GM23338 (cell line): ENCODE measurements around the gene ARHGAP10. TPM values are rescaled to one million over a fixed set of nuclear protein-coding genes. Genes with fewer than 3 reads are reported as not detected.

Source experiments
- ATAC-seq: fragments of 200-7000 bp; cut with Tn5 transposase; 3 replicates; pipeline ENCODE4 v1.9.1; 2020
- DNase-seq: peaks from one replicate; pipeline ENCODE4 v3.0.0-alpha.2; 2015; ENCODE audit warnings: low spot score
- H2AFZ ChIP-seq: fragments of 200-600 bp; sonication (generic); 2 replicates; pipeline ENCODE4 v1.8.0; 2016; ENCODE audit warnings: antibody characterized with exemption, mild to moderate bottlenecking, moderate library complexity
- H3F3A ChIP-seq: fragments of 200-600 bp; sonication (generic); replicated peaks from 2 replicates; pipeline ENCODE4 v1.8.0; 2017; ENCODE audit warnings: antibody characterized with exemption, mixed run types, low read depth
- H3K27ac ChIP-seq: fragments of 200-600 bp; sonication (generic); 2 replicates; pipeline ENCODE4 v1.6.1; 2016; ENCODE audit warnings: low read depth
- H3K27me3 ChIP-seq: fragments of 200-600 bp; sonication (generic); 2 replicates; pipeline ENCODE4 v1.8.0; 2016; ENCODE audit warnings: mild to moderate bottlenecking, mixed run types, moderate library complexity; ENCODE audit not compliant: insufficient read depth
- H3K36me3 ChIP-seq: fragments of 200-600 bp; sonication (generic); 2 replicates; pipeline ENCODE4 v1.8.0; 2016; ENCODE audit warnings: mild to moderate bottlenecking; ENCODE audit not compliant: insufficient read depth
- H3K4me1 ChIP-seq: fragments of 200-600 bp; sonication (generic); 2 replicates; pipeline ENCODE4 v1.8.0; 2016; ENCODE audit warnings: mild to moderate bottlenecking, moderate library complexity; ENCODE audit not compliant: insufficient read depth
- H3K4me2 ChIP-seq: fragments of 200-600 bp; sonication (generic); 2 replicates; pipeline ENCODE4 v1.7.1; 2017; ENCODE audit warnings: mixed run types
- H3K4me3 ChIP-seq: fragments of 200-600 bp; sonication (generic); 2 replicates; pipeline ENCODE4 v1.6.1; 2016; ENCODE audit warnings: mixed run types
- H3K79me2 ChIP-seq: fragments of 200-600 bp; sonication (generic); replicated peaks from 2 replicates; pipeline ENCODE4 v1.8.0; 2017; ENCODE audit warnings: mild to moderate bottlenecking; ENCODE audit not compliant: insufficient read depth
- H3K9me2 ChIP-seq: fragments of 200-600 bp; sonication (generic); 2 replicates; pipeline ENCODE4 v1.8.0; 2017; ENCODE audit not compliant: insufficient read depth
- H4K20me1 ChIP-seq: fragments of 200-600 bp; sonication (generic); replicated peaks from 2 replicates; pipeline ENCODE4 v1.8.0; 2017; ENCODE audit warnings: mild to moderate bottlenecking; ENCODE audit not compliant: insufficient read depth
- H3K27ac Mint-ChIP-seq: 2 replicates; pipeline ENCODE4 v1.8.0; 2020; ENCODE audit warnings: inconsistent platforms, mild to moderate bottlenecking, moderate library complexity, mixed read lengths
- H3K27me3 Mint-ChIP-seq: 3 replicates; pipeline ENCODE4 v1.8.0; 2022; ENCODE audit warnings: low read depth, mild to moderate bottlenecking, moderate library complexity, mixed read lengths, inconsistent platforms; ENCODE audit not compliant: insufficient read depth, poor library complexity
- H3K36me3 Mint-ChIP-seq: 3 replicates; pipeline ENCODE4 v1.8.0; 2021; ENCODE audit warnings: low read depth, mild to moderate bottlenecking, inconsistent platforms, moderate library complexity, mixed read lengths
- H3K4me1 Mint-ChIP-seq: 3 replicates; pipeline ENCODE4 v1.8.0; 2020; ENCODE audit warnings: mild to moderate bottlenecking, inconsistent platforms, mixed read lengths
- H3K4me3 Mint-ChIP-seq: 3 replicates; pipeline ENCODE4 v1.8.0; 2021; ENCODE audit warnings: moderate library complexity, mild to moderate bottlenecking, inconsistent platforms, mixed read lengths
- H3K9me3 Mint-ChIP-seq: 3 replicates; pipeline ENCODE4 v1.8.0; 2020; ENCODE audit warnings: moderate library complexity, mild to moderate bottlenecking, inconsistent platforms, mixed read lengths
- CREB1 ChIP-seq: fragments of 250-450 bp; sonication (Bioruptor Pico); IDR thresholded peaks from 2 replicates; pipeline ENCODE4 v1.5.0; 2020; ENCODE audit warnings: low read depth, mild to moderate bottlenecking, moderate library complexity
- CTCF ChIP-seq, 2 experiments: fragments of 200-600 bp in 1 of 2; sonication (generic) in 1 of 2; conservative IDR thresholded peaks; 2 replicates each; pipeline versions ENCODE4 v1.5.1 to v1.6.1; 2016 to 2017; ENCODE audit warnings: antibody characterized with exemption in 2 of 2, low read depth in 2 of 2, mild to moderate bottlenecking in 2 of 2, moderate library complexity in 1 of 2
- EZH2phosphoT487 ChIP-seq: fragments of 200-600 bp; sonication (generic); IDR thresholded peaks from one replicate; pipeline ENCODE4 v1.8.1; 2018; ENCODE audit warnings: antibody characterized with exemption; ENCODE audit not compliant: unreplicated experiment
- JUNB ChIP-seq: IDR thresholded peaks from one replicate; pipeline ENCODE4 v1.6.1; 2016; ENCODE audit warnings: antibody characterized with exemption; ENCODE audit not compliant: unreplicated experiment
- NANOG ChIP-seq: IDR thresholded peaks from 2 replicates; pipeline ENCODE4 v1.6.1; 2016; ENCODE audit warnings: antibody characterized with exemption, borderline replicate concordance
- POLR2AphosphoS5 ChIP-seq: IDR thresholded peaks from 2 replicates; pipeline ENCODE4 v1.6.1; 2016; ENCODE audit warnings: antibody characterized with exemption, low read depth
- polyA plus RNA-seq: library from polyadenylated mRNA; unstranded; fragments of >200 nt; fragmentation: Nextera tagmentation; extraction: Ambion mirVana; gene quantifications from 2 replicates; pipeline ENCODE4 v1.2.1, GENCODE V29; 2016
- total RNA-seq: library from RNA; depleted of rRNA; stranded (reverse); fragments of >200 nt; shearing (Covaris generic); gene quantifications from 2 replicates; pipeline ENCODE4 v1.2.3, GENCODE V29; 2014
- TF ChIP-seq, protein P1 (sequence below): IDR thresholded peaks from one replicate; pipeline ENCODE4 v1.6.1; 2018; ENCODE audit warnings: antibody characterized with exemption; ENCODE audit not compliant: unreplicated experiment

The ARHGAP10 gene
- total and polyA plus RNA-seq, 2 experiments from 2014 or later: 5.1 to 6.3 TPM

GRCh38 chr4:147772459-147772969 lies 40.6 kb downstream of the ARHGAP10 start (continued):
- TF ChIP-seq CTCF (conservative IDR thresholded peaks at IDR 0.05; ENCODE audit: low read depth in 2 of 2): no peak
- TF ChIP-seq, protein P1, sequence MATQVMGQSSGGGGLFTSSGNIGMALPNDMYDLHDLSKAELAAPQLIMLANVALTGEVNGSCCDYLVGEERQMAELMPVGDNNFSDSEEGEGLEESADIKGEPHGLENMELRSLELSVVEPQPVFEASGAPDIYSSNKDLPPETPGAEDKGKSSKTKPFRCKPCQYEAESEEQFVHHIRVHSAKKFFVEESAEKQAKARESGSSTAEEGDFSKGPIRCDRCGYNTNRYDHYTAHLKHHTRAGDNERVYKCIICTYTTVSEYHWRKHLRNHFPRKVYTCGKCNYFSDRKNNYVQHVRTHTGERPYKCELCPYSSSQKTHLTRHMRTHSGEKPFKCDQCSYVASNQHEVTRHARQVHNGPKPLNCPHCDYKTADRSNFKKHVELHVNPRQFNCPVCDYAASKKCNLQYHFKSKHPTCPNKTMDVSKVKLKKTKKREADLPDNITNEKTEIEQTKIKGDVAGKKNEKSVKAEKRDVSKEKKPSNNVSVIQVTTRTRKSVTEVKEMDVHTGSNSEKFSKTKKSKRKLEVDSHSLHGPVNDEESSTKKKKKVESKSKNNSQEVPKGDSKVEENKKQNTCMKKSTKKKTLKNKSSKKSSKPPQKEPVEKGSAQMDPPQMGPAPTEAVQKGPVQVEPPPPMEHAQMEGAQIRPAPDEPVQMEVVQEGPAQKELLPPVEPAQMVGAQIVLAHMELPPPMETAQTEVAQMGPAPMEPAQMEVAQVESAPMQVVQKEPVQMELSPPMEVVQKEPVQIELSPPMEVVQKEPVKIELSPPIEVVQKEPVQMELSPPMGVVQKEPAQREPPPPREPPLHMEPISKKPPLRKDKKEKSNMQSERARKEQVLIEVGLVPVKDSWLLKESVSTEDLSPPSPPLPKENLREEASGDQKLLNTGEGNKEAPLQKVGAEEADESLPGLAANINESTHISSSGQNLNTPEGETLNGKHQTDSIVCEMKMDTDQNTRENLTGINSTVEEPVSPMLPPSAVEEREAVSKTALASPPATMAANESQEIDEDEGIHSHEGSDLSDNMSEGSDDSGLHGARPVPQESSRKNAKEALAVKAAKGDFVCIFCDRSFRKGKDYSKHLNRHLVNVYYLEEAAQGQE: no peak

DNA sequence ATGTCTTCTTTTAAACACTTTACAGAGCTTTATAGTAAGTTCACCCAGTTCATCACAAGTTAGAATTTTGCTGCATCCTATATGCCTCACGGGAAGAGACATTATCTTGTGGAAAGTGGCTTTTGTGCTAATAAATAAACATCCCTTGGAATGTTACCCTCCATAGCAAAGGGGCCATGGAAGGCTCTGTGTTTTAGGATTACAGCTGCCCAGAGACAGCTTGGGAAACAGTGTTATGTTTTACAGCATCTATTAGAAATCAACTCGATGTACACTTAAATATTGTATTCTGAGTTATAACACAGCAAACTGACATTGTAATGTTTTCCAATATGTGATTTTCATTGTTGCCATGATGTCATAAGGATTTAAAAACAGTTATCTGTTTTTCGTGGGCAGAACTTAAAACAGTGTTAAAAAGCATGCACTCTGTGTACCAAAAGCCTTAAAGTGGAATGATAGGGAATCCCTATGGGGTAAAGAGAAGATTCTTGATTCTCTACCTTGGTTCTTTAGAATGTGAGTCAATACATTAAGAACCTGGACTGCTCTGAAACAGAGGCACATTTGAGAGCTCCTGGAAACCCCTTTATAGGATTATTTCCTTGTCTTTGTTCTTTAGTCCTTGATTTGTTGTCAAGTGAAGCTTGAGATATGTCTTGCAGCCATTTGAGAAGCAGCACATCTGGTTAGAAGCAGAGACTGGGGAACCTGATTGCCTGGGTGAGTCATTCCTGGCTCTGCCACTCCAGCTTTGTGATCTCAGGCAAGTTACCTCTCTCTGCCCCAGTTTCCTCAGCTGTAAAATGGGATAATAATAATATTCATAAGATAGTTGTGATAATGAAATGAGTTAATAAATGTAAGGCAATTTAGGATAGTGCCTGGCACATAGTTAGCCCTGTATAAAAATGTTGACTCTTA lies 41.6 kb downstream of the ARHGAP10 start:
- H3K36me3 ChIP-seq: no peaks in the 10 kb centered on the region
- no peaks in the 10 kb centered on the region for H3K4me1 ChIP-seq
- Mint-ChIP-seq H3K36me3 (no peaks in the 10 kb centered on the region), H3K4me1 (no peaks in the 10 kb centered on the region; the same call in 2 of the 3 replicates), H3K9me3 (no peaks in the 10 kb centered on the region), H3K4me3 (no peak overlapping the region), H3K27me3 (peaks cover 8% of the 10 kb centered on the region), H3K27ac (no peak overlapping the region)
- no peak overlapping the region for H3K4me3 ChIP-seq
- TF ChIP-seq JUNB: no peak
- no peaks in the 10 kb centered on the region for H3K79me2 ChIP-seq
- no peak overlapping the region for H3K27ac ChIP-seq
- no peaks in the 10 kb centered on the region for H3F3A ChIP-seq
- no peaks in the 10 kb centered on the region for H3K9me2 ChIP-seq
- no peaks in the 10 kb centered on the region for H3K27me3 ChIP-seq
- H2AFZ ChIP-seq: no peak overlapping the region
- ATAC-seq (no peak), DNase-seq (no peak)
- no peak overlapping the region for H3K4me2 ChIP-seq
- no peaks in the 10 kb centered on the region for H4K20me1 ChIP-seq

DNA sequence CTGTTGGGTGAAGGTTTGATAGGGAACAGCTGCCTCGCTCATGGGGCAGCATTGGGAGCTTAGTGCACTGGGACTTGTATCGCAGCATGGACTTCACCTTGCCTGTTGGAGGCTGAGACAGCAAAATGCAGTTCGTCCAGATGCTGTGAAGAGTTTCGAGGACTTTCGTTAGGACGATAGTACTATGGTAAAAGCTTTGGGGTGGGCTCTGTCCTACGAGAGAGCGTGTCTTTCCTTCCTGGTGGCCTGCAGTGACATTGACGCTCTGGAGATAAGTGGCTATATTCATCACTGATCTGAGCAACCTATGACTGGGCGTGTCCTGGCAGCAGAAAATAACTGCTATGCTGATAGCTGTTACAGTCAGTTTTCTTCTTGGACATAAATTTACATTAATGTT lies 44.8 kb downstream of the ARHGAP10 start:
- H3K79me2 ChIP-seq: no peaks in the 10 kb centered on the region
- no peak for ATAC-seq
- H3K4me3 Mint-ChIP-seq: no peak overlapping the region
- TF ChIP-seq, protein P1: no peak
- TF ChIP-seq NANOG: no peak
- no peak for TF ChIP-seq POLR2AphosphoS5
- no peak for TF ChIP-seq CREB1 (CRISPR knock-in tag)
- TF ChIP-seq JUNB: no peak
- no peak for TF ChIP-seq EZH2phosphoT487

More for the DNA sequence above, 44.8 kb downstream of the ARHGAP10 start:
- no peaks in the 10 kb centered on the region for H3F3A ChIP-seq
- Mint-ChIP-seq H3K36me3 (no peaks in the 10 kb centered on the region), H3K27ac (no peak overlapping the region), H3K4me1 (peaks cover 3% of the 10 kb centered on the region; the same call in 1 of the 3 replicates), H3K9me3 (no peaks in the 10 kb centered on the region), H3K27me3 (peaks cover 8% of the 10 kb centered on the region)
- no peaks in the 10 kb centered on the region for H3K36me3 ChIP-seq
- no peaks in the 10 kb centered on the region for H3K4me1 ChIP-seq
- no peak overlapping the region for H3K4me2 ChIP-seq
- no peak for DNase-seq
- H4K20me1 ChIP-seq: no peaks in the 10 kb centered on the region
- H3K27me3 ChIP-seq: no peaks in the 10 kb centered on the region
- H2AFZ ChIP-seq: no peak overlapping the region
- H3K27ac ChIP-seq: no peak overlapping the region
- no peaks in the 10 kb centered on the region for H3K9me2 ChIP-seq
- H3K4me3 ChIP-seq: no peak overlapping the region
